LNCaP clone FGC (cell line): ENCODE results near the gene MPC1L.
"Not testable (repeated sequence)": the region's sequence is repeated elsewhere in the genome, so short reads cannot be mapped to it uniquely, and the experiment has no call there.

Experiments
- DNase-seq: peaks from one replicate; pipeline ENCODE4 v3.0.0-alpha.2; 2011; ENCODE audit warnings: low read depth
- H3K4me3 ChIP-seq: 2 replicates; pipeline ENCODE4 v1.5.1; 2011; ENCODE audit warnings: mild to moderate bottlenecking, low read depth, low read length, control low read depth
- TF ChIP-seq, protein P1 (sequence below): IDR thresholded peaks from 2 replicates; pipeline ENCODE4 v1.5.1; 2012; ENCODE audit warnings: mild to moderate bottlenecking; ENCODE audit not compliant: control insufficient read depth, insufficient read depth; ENCODE audit errors: extremely low read depth

MPC1L gene

DNA sequence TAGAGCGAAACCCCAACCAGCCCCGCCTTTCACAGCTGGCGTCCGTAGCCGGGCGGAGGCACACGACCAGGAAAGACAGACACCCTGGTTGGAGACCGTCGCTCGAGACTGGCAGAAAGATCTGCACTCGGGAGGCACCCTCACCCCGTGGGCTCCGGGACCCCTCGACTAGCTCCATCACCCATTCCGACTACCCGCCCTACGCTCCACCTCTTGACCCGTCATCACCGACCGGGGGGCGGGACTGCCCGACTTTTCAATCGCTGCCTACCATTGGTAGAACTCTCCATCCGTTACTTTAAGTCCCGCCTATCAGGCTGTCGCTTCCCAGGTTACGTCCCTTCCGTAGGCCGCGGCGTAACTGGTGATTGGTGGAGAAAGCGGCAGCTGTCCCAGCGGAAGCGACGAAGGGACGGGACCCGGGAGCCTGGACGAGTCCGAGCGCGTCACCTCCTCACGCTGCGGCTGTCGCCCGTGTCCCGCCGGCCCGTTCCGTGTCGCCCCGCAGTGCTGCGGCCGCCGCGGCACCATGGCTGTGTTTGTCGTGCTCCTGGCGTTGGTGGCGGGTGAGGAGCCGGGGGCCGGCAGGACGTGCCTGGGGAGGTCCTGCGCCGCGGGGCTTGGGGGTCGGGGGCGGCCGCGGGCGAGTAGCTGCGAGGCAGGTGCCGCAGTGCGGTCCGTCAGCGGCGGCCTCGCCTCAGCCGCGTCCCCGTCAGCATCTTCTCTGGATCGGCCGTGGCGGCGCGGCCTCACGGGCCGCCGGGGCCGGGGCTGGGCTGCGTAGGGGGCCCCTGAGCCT lies 42.5 kb upstream of the MPC1L start, which contains the start of gene ATP6AP2:
ATP6AP2 (plus strand) TSS at position 434 of the 799 bp plus-strand sequence; CDS start at position 530, 96 bp downstream.
- TF ChIP-seq, protein P1, sequence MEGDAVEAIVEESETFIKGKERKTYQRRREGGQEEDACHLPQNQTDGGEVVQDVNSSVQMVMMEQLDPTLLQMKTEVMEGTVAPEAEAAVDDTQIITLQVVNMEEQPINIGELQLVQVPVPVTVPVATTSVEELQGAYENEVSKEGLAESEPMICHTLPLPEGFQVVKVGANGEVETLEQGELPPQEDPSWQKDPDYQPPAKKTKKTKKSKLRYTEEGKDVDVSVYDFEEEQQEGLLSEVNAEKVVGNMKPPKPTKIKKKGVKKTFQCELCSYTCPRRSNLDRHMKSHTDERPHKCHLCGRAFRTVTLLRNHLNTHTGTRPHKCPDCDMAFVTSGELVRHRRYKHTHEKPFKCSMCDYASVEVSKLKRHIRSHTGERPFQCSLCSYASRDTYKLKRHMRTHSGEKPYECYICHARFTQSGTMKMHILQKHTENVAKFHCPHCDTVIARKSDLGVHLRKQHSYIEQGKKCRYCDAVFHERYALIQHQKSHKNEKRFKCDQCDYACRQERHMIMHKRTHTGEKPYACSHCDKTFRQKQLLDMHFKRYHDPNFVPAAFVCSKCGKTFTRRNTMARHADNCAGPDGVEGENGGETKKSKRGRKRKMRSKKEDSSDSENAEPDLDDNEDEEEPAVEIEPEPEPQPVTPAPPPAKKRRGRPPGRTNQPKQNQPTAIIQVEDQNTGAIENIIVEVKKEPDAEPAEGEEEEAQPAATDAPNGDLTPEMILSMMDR = no peak
- H3K4me3 ChIP-seq = peak within 1 kb of the TSS; percentile 75
- DNase-seq = peak; percentile 83

DNA sequence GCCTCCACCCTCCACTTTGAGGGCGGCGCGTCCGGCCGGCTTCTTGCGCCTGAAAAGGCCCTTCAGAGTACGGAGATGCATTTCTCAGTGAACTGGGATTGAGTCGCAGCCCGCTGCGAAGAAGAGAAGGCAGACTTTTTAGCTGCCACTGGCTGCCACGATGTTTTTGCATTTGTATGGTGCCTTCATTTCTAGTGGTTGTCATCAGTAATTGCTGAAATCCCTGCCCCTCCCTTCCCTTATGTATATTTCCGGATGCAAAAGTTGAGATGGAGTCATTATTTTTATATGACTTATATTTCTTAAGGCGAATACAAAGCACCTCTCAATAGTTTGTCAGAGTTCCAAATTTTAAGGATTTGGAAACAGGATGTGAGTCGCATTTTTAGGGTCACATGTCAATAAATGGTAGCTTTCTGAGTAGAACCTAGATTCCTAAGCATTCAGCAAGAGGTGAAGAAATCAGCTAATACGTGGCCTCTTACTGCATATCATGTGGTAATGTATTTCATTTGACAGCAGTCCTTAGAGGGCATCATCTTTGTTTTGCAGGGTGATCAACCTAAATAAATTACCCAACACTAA lies 41.8 kb upstream of the MPC1L start:
- no peak for DNase-seq
- H3K4me3 ChIP-seq = peak overlapping the region; percentile 75
- TF ChIP-seq, protein P1 = no peak

DNA sequence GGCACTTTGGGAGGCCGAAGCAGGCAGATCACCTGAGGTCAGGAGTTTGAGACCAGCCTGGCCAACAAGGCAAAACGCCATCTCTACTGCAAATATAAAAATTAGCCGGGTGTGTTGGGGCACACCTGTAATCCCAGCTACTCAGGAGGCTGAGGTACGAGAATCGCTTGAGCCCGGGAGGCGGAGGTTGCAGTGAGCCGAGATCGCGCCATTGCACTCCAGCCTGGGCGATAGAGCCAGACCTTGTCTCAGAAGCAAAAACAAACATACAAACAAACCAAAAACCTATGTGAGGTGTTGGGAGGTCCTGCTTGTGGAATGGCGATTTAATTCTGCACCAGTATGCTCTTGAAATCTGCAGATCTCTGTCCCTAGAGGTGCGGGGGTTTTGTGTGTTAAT lies 41.0 kb upstream of the MPC1L start:
- not testable (repeated sequence) for DNase-seq
- H3K4me3 ChIP-seq = peak overlapping the region; percentile 75

DNA sequence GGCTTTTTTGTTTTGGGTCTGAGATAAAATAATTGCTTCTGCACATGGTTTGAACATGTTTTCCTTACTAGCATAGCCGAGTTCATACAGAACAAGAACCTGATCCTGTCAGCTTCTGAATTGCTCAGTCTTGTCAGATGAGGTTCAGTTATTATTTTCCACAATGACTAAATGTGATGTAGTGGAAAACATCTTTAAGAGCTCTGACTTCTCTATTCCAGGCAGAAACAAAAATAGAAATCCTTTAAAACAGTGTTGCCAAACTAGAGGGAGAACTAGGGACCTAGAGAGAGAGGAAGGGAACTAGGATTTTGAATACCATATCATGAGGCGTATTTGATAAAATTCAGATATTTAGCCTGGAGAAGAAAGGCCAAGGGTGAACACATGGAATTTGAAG lies 40.4 kb upstream of the MPC1L start:
- no peak overlapping the region for H3K4me3 ChIP-seq
- DNase-seq = no peak
- TF ChIP-seq, protein P1 = no peak

DNA sequence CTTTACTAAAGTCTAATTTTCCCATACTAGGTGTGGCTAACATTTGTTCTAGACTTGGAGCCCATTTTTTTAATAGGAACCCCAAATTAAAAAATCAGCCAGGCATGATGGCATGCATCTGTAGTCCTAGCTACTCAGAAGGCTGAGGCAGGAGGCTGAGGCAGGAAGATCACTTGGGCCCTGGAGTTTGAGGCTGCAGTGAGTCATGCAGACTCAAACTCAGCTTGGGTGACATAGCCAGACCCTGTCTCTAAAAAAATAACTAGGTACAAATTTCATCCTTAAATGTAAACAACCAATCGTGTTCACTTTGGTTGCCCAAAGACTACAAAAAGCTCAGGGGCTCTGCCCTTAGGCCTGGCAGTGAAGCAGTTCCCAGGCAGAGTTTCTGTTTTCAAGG lies 35.6 kb upstream of the MPC1L start:
- DNase-seq, H3K4me3 ChIP-seq: not testable (repeated sequence)

DNA sequence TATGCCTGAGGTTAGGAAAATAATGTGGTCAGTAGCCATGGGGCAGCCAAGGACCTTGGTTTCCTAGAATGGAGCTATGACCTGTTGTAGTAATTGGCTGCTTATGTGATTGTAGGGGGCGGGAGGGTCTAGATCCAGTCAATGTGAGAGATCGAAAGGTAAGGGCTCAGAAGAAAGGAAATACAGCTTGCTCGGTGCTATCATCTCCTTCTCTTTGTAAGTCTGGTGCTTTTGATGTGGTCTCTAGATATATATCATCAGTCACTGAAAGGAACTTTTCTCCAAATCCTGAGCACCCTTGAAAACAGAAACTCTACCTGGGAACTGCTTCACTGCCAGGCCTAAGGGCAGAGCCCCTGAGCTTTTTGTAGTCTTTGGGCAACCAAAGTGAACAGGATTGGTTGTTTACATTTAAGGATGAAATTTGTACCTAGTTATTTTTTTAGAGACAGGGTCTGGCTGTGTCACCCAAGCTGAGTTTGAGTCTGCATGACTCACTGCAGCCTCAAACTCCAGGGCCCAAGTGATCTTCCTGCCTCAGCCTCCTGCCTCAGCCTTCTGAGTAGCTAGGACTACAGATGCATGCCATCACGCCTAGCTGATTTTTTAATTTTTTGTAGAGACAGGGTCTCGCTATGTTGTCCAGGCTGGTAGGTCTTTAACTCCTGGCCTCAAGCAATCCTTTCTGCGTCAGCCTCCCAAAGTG lies 33.5 kb upstream of the MPC1L start:
- not testable (repeated sequence) for DNase-seq

DNA sequence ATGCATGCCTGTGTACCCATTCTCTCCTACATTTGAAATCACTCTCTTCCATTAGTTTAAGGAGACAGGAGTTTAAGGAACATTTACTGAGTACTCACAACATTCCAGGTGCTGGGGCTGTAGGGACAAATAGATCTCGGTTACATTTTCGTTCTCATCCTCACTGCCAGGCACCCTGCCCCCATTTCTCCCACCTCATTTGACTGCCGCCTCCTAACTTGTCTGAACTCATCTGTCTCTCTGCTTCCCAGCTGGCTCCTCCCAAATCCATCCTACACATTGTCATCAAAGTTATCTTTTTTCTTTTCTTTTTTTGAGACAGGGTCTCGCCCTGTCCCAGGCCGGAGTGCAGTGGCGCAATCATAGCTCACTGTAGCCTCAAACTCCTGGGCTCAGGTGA lies 19.8 kb upstream of the MPC1L start:
- DNase-seq = no peak
- H3K4me3 ChIP-seq = no peak overlapping the region
- TF ChIP-seq, protein P1 = no peak

More for the DNA sequence above, 33.5 kb upstream of the MPC1L start:
- H3K4me3 ChIP-seq = not testable (repeated sequence)

DNA sequence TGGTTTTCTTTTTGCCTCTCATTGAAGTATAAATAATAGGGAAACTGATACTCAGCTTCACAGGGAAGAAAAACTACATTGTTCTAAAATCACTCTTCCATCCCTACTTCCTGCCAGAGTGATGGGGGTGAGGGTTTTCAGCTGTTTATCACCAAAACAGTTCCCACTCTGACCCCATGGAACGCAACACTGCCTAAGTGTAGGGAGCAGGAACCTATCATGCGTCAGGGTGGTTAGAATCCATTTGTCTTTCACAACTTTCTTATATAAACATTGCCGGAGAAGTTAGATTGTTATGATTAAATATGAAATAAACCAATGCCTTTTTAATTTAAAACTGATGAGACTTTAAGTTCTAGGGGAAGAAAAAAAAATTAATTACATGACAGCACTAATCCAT lies 15.8 kb upstream of the MPC1L start:
- H3K4me3 ChIP-seq = no peak overlapping the region
- no peak for DNase-seq
- TF ChIP-seq, protein P1 = no peak
